Caco-2 (cell line): ENCODE measurements around the gene BAZ2B. TPM values are rescaled to one million over a fixed set of nuclear protein-coding genes. Genes with fewer than 3 reads are reported as not detected.

Source experiments
- BruUV-seq: library from RNA; stranded (reverse); fragments of 400-500 nt; replicated peaks from 2 replicates; lab custom pipeline; 2021; lab: Mats Ljungman, UMichigan
- CTCF ChIA-PET: fragments of 300-600 bp; sonication (Branson Sonifier 250); formaldehyde crosslinking; loops from one replicate; lab custom pipeline; 2022; ENCODE audit warnings: antibody characterized with exemption; lab: Charles Lee
- POLR2A ChIA-PET: fragments of 300-600 bp; sonication (Branson Sonifier 250); formaldehyde crosslinking; loops from one replicate; lab custom pipeline; 2022; ENCODE audit warnings: antibody characterized with exemption; lab: Charles Lee
- DNase-seq, 2 experiments: peaks; one replicate each; pipeline versions ENCODE4 v3.0.0 to v3.0.0-alpha.2; 2020 to 2022
- H3K27me3 ChIP-seq: replicated peaks from 2 replicates; pipeline ENCODE4 v1.6.0; 2011; ENCODE audit warnings: low read length; ENCODE audit not compliant: control insufficient read depth, insufficient read depth
- H3K36me3 ChIP-seq: 2 replicates; pipeline ENCODE4 v1.5.1; 2011; ENCODE audit warnings: low read length; ENCODE audit not compliant: control insufficient read depth, insufficient read depth
- H3K4me1 ChIP-seq: fragments of 250-450 bp; sonication (Bioruptor Pico); 2 replicates; pipeline ENCODE4 v1.5.1; 2020; ENCODE audit warnings: mild to moderate bottlenecking
- H3K4me3 ChIP-seq: 2 replicates; pipeline ENCODE4 v1.5.1; 2011; ENCODE audit warnings: low read depth, mild to moderate bottlenecking, control low read depth, low read length
- H3K9me3 ChIP-seq: fragments of 250-450 bp; sonication (Bioruptor Pico); 2 replicates; pipeline ENCODE4 v1.5.1; 2020; ENCODE audit warnings: mild to moderate bottlenecking, moderate library complexity
- H3K27ac Mint-ChIP-seq: one replicate; pipeline ENCODE4 v1.8.0; 2022; ENCODE audit warnings: mixed read lengths; ENCODE audit not compliant: unreplicated experiment
- H3K27me3 Mint-ChIP-seq: one replicate; pipeline ENCODE4 v1.8.0; 2022; ENCODE audit warnings: mixed read lengths; ENCODE audit not compliant: insufficient read depth, unreplicated experiment
- H3K36me3 Mint-ChIP-seq: one replicate; pipeline ENCODE4 v1.8.0; 2022; ENCODE audit warnings: mild to moderate bottlenecking, mixed read lengths; ENCODE audit not compliant: insufficient read depth, unreplicated experiment
- H3K4me1 Mint-ChIP-seq: one replicate; pipeline ENCODE4 v1.8.0; 2022; ENCODE audit warnings: low read depth, mixed read lengths; ENCODE audit not compliant: unreplicated experiment
- H3K4me3 Mint-ChIP-seq: one replicate; pipeline ENCODE4 v1.8.0; 2022; ENCODE audit warnings: mild to moderate bottlenecking, moderate library complexity, mixed read lengths; ENCODE audit not compliant: unreplicated experiment
- H3K9me3 Mint-ChIP-seq: one replicate; pipeline ENCODE4 v1.8.0; 2022; ENCODE audit warnings: mixed read lengths; ENCODE audit not compliant: unreplicated experiment
- CTCF ChIP-seq, 2 experiments: fragments of 200-600 bp in 1 of 2; IDR thresholded peaks; 1 replicate in 1 of 2; 2 replicates in 1 of 2; pipeline versions ENCODE4 v1.5.1 to v1.8.0; 2011 to 2022; ENCODE audit warnings: antibody characterized with exemption in 1 of 2, control low read depth in 1 of 2, inconsistent platforms in 1 of 2, low read depth in 1 of 2, low read length in 1 of 2, mild to moderate bottlenecking in 1 of 2, moderate library complexity in 1 of 2; ENCODE audit not compliant: insufficient read depth in 1 of 2, severe bottlenecking in 1 of 2, unreplicated experiment in 1 of 2
- intact Hi-C: fragments of 100-400 bp; cut with micrococcal nuclease; formaldehyde crosslinking; loops from one replicate; pipeline ENCODE4 v1.10.0; 2022; ENCODE audit not compliant: unreplicated experiment
- total RNA-seq: library from RNA; stranded (reverse); gene quantifications from 2 replicates; pipeline ENCODE4 v1.2.3, GENCODE V29; 2022

The BAZ2B gene
- total RNA-seq, 1 experiment from 2014 or later = 32.9 TPM

DNA sequence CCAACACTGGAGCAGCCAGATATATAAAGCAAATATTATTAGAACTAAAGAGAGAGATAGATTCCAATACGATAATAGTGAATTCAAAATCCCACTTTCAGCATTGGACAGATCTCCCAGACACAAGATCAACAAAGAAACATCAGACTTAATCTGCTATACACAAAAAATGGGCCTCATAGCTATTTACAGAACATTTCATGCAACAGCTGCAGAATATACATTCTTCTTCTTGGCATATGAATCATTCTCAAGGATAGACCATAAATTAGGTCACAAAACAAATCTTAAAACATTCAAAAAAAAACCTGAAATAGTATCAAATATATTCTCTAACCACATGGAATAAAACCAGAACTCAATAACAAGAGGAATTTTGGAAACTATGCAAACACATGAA is 23.8 kb upstream of the BAZ2B start:
- Mint-ChIP-seq H3K36me3 (no peaks in the 10 kb centered on the region), H3K27me3 (no peaks in the 10 kb centered on the region), H3K27ac (no peak overlapping the region), H3K4me1 (peaks cover 25% of the 10 kb centered on the region), H3K4me3 (no peak overlapping the region), H3K9me3 (peaks cover 42% of the 10 kb centered on the region)
- ChIA-PET POLR2A (no interaction called here), CTCF (no interaction called here)
- DNase-seq = no peak
- intact Hi-C loops = no loop called here
- TF ChIP-seq CTCF (IDR thresholded peaks at IDR 0.05; ENCODE audit: insufficient read depth in 1 of 2, low read depth in 1 of 2, low read length in 1 of 2, severe bottlenecking in 1 of 2, unreplicated experiment in 1 of 2) = no peak
- no TSS peak for BruUV-seq
- no peaks in the 10 kb centered on the region for H3K27me3 ChIP-seq
- peaks cover 13% of the 10 kb centered on the region for H3K9me3 ChIP-seq
- H3K36me3 ChIP-seq = no peaks in the 10 kb centered on the region
- peaks cover 14% of the 10 kb centered on the region for H3K4me1 ChIP-seq
- no peak overlapping the region for H3K4me3 ChIP-seq

DNA sequence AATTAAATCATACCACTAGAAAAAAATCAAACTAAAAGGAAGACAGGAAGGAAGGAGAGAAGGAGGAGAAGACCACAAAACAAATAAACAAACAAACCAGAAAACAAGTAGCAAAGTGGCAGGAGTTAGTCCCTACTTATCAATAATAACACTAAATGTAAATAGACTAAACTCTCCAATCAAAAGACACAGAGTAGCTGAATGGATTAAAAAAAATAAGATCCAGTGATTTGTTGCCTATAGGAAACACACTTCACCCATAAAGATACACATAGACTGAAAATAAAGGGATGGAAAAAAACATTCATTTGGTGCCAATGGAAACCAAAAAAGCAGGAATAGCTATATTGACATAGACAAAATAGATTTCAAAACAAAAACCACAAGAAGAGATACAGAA is 23.4 kb upstream of the BAZ2B start:
- H3K27me3 ChIP-seq = no peaks in the 10 kb centered on the region
- POLR2A ChIA-PET = interaction anchor here (0.6 kb wide), 1 partner anchor 25 kb away, joined by 3 read pairs; no protein-coding TSS in a partner anchor
- CTCF ChIA-PET = no interaction called here
- DNase-seq = no peak
- H3K27ac Mint-ChIP-seq = no peak overlapping the region
- no peak for TF ChIP-seq CTCF (IDR thresholded peaks at IDR 0.05; ENCODE audit: insufficient read depth in 1 of 2, low read depth in 1 of 2, low read length in 1 of 2, severe bottlenecking in 1 of 2, unreplicated experiment in 1 of 2)
- peaks cover 25% of the 10 kb centered on the region for H3K4me1 Mint-ChIP-seq
- H3K9me3 Mint-ChIP-seq = peaks cover 41% of the 10 kb centered on the region
- no peak overlapping the region for H3K4me3 Mint-ChIP-seq
- no peaks in the 10 kb centered on the region for H3K36me3 ChIP-seq
- intact Hi-C loops = no loop called here
- no peaks in the 10 kb centered on the region for H3K36me3 Mint-ChIP-seq
- no peaks in the 10 kb centered on the region for H3K27me3 Mint-ChIP-seq
- no TSS peak for BruUV-seq
- peaks cover 14% of the 10 kb centered on the region for H3K4me1 ChIP-seq
- H3K9me3 ChIP-seq = peaks cover 13% of the 10 kb centered on the region
- H3K4me3 ChIP-seq = no peak overlapping the region

DNA sequence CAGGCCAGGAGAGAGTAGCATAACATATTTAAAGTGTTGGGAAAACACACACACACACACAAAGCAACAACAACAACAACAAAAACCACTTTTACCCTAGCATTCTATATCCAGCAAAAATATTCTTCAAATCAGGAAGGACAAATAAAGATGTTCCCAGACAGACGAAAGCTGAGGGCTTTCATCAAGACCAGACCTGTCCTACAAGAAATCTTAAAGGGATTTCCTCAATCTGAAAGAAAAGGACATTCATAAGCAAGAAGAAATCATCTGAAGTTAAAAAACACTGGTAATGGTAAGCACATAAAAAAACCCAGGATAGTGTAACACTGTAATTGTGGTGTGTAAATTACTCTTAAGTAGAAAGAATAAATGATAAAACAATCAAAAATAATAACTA is 22.7 kb upstream of the BAZ2B start:
- H3K36me3 Mint-ChIP-seq = no peaks in the 10 kb centered on the region
- BruUV-seq = no TSS peak
- Histone ChIP-seq H3K4me3 (no peak overlapping the region), H3K9me3 (peaks cover 13% of the 10 kb centered on the region), H3K4me1 (peaks cover 14% of the 10 kb centered on the region), H3K27me3 (no peaks in the 10 kb centered on the region), H3K36me3 (no peaks in the 10 kb centered on the region)
- H3K27ac Mint-ChIP-seq = peak overlapping the region; percentile 48
- no peaks in the 10 kb centered on the region for H3K27me3 Mint-ChIP-seq
- CTCF ChIA-PET = no interaction called here
- DNase-seq = no peak
- H3K9me3 Mint-ChIP-seq = peaks cover 41% of the 10 kb centered on the region
- TF ChIP-seq CTCF (IDR thresholded peaks at IDR 0.05; ENCODE audit: insufficient read depth in 1 of 2, low read depth in 1 of 2, low read length in 1 of 2, severe bottlenecking in 1 of 2, unreplicated experiment in 1 of 2) = no peak
- intact Hi-C loops = no loop called here
- peaks cover 25% of the 10 kb centered on the region for H3K4me1 Mint-ChIP-seq
- POLR2A ChIA-PET = no interaction called here
- no peak overlapping the region for H3K4me3 Mint-ChIP-seq
